8988T (cell line): ENCODE results near the gene TOM1L2.
"Not testable (repeated sequence)": the region's sequence is repeated elsewhere in the genome, so short reads cannot be mapped to it uniquely, and the experiment has no call there.

ENCODE experiments used
- DNase-seq: peaks from one replicate; pipeline ENCODE4 v3.0.0; 2011

Gene TOM1L2

DNA sequence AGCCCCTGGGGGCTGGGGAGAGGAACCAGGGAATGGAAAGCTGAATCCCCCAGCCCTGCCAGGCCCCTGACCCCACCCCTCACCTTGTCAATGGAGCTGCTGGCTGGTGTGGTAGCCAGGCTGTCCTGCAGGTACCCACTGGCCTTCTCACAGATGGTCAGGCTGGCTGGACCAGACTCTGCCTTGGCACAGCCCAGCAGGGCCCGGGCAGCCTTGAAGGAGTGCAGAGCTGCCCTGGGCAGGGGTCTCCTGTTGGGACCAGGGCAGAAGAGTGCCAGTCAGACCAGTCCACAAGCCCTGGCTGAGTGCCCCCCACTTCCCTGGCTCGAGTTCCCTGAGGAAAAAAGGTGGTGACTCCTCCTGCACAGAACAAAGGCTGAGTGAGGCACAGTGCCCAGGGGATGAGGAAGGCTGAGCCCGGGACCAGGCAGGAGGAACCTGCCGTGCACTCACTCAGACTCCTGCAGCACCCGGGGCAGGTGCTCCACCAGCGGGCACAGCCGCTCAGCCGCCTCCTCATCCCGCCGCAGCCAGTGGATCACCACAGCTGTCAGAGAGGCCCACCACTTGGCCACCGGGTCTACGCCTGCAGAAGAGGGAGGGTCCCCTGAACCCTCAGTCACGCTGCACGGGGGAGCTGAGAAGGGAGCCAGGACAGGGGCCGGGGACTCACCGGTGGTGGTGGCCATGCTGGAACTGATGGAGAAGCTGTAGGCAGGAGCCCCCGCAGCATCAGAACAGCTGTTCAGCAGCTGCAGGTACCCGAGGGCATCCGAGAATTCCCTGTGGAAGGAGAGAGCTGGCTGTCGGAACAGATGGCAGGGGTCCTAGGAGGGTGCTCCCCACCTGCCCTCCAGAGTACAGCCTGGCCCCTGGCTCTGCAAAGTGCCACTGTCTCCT, 157.8 kb downstream of the TOM1L2 start:
- no peak for DNase-seq

- no peak for DNase-seq
These were observed 158.5 kb downstream of the TOM1L2 start for GRCh38 chr17:17813725-17814095.

DNA sequence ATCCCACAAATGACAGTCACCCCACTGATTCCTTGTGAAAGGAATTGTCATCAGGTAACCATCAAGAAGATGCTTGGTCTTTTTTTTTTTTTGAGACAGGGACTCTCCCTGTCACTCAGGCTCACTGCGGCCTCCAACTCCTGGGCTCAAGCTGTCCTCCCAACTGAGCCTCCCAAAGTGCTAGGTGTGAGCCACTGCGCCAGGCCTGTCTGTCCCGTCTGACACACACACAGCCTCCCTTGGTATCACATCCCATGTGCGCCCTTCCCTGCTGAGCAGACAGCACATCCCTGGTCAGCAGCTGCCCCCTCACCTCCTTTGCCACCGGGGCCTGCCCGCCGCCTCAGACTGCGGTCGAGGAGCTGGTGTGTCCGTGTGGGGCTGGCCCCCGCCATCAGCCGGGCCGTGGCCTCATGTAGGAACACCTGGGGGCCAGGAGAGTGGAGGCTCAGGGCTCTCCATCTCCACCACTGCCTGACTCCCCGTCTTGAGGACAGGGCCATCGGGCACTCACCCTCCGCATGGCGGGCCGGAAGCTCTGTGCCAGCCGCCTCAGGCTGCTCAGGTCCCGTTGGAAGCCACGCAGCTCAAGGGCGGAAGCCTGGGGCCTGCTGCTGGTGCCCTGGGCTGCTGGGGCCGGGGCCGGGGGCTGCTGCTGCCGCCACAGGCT, 159.0 kb downstream of the TOM1L2 start:
- DNase-seq, result no peak

DNA sequence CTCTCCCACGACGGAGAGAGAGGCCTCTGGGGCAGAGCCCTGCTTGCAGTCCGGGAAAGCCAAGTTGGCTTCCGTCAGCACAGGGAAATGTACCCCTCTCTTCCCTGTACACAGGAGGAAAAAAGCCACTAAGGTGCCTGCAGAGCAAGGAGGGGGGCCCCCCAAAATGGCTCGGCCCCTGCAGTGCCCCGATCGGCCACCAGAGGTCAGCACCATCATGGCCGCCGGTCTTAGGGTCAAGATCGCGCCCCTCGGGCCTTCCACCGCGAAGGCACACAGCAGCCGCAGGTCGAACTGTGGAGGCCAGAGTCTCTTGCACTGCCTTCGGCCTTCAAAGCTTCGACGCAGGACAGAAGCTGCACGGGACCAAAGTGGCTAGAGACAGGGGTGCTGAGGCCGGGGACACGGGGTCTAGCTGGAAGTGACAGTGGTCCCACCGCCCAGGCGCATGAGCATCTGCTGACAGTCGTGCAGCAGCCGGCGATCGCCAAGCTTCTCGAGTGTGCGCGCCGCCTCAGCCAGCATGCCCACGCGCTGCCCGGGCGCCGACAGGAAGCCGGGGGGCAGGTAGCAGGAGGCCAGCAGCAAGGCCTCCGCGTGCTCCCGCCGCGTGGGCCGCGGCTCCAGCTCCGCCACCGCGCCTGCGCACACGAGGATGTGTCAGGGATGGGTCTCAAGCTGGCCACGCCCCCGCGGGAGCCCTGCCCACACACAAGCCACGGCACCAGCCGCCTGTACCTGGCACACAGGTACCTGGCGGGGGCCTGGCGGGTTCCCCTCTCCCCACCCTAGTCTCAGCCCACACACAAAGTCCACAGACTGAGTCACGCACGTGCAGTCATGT, 159.8 kb downstream of the TOM1L2 start:
- DNase-seq, result peak; percentile 98

DNA sequence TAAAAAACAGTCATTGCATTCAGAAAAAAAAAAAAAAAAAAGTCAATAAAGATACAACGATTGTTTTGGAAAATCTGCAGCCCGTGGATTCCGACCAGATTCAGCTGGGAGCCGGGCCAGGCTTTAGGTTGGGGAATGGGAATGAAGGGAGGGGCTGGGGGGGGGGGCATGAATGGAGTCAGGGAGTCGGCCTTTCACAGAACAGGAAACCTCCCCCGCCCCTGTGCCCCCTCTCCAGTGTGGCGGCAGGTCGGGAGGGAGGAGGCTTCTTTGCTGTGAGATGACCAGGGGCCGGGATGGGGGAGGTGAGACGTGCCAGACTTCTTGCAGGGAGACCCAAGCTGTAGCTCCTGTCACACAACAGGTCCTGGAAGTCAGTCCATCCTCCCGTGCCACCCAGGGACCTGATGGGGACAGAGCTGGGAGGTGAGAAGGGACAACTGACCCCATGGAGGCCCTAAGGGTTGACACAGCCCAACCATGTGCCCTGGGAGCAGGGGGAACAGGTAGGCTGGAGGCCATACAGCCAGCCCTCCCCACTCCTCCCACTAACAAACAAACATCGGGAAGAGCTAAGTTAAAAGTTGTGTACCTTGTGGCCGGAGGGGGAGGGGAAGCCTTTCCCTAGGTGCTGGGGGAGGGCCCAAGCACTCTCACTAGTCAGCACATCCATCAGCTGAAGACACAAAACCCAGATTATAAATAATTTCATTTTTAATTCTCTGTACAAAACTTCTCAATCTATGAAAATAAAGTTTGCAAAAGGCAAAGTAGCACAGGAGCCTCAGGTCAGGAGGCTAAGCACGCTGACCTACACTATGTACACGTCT, 160.6 kb downstream of the TOM1L2 start:
- peak; percentile 73 for DNase-seq

DNA sequence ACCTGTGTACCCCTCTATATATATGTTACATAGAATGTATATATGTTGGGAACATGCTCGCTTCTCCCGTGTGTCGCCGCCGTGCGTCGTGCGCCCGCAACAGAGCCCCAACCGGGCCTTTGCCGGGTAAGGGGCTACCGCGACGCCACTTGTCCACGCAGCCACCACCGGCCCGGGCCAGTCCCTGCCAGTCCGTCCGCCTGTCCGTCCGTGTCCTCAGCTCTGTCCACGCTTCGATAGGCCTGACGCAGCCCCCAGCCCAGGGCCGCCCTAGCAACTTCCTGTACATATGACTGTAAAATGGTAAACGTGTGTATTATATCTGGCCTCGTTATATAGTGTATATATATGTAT, 161.3 kb downstream of the TOM1L2 start:
- DNase-seq, result no peak

DNA sequence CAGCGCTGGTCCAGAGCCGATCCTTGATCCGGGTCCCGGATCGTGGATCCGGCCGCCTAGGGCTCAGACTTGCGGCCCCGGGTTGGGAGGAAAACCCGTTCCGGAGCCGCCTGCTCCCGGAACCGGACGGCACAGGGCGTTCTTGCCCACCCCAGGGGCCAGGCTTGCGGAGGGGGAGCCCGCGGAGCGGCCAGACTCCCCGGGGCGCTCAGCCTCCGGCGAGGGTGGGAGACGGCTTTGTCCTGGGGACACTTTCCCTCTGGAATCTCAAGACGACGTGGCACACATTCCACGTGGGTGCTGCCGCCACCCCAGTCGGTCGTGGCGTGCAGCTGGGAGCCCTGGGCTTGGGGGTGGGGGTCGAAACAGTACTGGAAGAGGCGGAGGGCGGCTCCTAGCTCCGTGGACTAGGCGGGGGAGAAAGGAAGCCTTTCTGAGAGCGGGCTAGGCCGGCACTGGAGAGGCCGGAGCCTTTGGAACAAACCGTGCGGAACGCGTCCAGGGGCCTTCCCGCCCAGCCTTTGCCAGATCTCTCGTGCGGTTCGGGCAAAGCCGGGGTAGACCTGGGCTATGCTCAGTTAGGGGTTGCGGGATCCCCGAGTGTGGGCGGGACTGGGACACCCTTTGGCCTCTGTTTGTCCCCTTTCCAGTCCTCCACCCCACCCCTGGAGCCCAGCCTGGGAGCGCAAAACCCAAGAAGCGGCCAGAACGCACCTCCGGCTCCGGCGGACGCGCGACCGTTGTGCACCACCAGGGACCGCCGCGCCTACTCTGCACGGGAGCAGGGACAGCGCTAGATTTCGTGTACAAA, 161.9 kb downstream of the TOM1L2 start:
- DNase-seq, result peak; percentile 80

DNA sequence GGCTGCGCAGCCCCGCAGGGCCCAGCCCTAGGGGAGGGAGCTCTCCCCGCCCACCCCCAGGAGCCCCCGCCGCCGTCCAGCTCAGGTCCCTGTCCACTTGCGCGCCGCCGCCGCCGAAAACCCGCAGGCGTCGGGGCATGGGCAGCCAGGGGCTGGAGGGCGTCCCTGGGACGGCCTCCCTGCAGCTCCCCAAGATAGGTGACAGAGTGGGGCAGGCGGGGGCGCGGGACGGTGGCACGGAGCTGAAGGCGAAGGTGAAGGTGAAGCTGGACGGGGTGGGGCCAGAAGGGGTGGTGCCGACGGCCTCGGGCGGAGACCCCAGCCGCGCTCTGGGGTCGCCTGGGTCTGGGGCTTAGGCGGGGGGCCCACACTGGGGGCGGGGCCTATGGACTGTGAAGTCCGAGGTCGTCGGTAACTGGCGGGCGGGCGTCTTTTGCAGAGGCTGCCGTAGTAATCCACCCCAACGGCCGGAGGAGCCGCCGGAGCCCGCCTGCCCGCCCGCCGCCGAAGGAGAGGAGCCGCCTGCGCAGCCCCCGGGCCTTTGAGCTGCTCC, 162.6 kb downstream of the TOM1L2 start:
- no peak for DNase-seq

GRCh38 chr17:17808706-17809432, 163.3 kb downstream of the TOM1L2 start:
- DNase-seq, result no peak

DNA sequence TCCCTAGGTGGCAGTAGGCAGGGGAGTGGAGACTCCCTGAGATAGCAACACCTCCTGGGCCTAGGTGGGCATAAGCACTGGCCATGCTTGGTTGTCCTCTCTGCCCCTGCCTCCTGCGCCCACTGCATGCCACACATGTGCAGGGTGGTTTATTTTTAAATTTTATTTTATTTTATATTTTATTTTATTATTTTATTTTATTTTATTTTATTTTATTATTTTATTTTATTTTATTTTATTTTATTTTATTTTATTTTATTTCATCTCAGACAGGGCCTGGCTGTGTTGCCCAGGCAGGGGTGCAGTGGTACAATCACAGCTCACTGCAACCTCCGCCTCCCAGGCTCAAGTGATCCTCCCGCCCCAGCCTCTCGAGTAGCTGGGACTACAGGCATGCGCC, 164.0 kb downstream of the TOM1L2 start:
- DNase-seq, result not testable (repeated sequence)

DNA sequence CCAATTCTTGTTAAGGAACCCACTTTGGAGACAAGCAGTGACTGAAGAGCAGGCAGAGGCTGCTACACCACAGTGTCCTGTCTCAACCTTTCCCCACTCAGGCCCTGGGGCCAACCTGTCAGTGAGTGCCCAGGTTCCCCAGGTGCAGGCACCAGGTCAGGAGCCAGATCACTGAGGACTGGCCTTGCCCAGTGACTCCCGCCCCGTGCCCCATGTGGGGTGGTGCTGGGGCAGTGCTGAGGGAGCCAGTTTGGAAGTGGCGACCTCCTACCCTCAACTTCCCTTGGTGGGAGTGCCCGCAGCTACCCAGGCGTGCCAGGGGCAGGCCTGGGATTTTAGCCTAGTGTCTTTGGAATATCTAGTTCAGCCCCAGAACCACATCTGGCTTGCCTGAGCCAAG, 164.8 kb downstream of the TOM1L2 start:
- no peak for DNase-seq

GRCh38 chr17:17806611-17807274, 165.5 kb downstream of the TOM1L2 start:
- DNase-seq, result no peak

DNA sequence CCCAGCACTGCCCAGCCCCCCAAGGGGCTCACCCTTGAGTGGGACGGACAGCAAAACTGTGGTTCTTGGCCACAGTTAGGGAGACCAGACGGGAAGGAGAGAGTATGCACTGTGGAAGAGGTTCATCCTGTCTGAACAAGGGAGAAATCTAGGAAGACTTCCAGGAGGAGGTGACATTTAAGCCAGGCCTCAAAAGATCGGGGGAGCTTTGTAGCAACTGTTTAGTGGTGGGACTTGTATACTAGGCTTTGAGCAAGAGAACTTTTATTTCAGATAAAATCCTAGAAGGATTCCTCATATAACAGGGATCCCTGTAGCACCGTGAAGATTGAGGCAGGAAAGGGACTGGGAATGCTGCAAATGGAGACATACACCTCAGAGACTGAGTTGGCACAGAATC, 166.2 kb downstream of the TOM1L2 start:
- no peak for DNase-seq

DNA sequence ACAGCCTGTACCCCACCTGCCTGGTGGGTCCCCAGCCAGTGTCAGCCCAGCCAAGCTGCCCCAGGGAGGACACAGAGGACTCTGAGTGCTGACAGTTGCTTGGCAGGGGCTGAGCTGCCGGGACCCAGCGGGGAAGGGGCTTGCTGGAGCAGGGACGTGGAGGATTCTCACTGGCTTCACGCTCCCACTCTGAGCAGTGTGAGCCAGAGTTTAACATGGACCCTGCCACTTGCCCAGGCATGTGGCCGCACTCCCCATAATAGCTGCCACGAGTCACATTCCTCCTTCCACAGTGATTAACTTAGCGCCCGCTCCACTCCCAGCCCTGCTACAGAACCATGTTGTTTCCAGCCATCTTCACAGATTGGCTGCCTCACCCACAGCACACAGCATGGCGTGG, 166.6 kb downstream of the TOM1L2 start:
- DNase-seq, result no peak

GRCh38 chr17:17804007-17804406, 168.2 kb downstream of the TOM1L2 start:
- DNase-seq, result no peak

- DNase-seq, result no peak
These were observed 170.3 kb downstream of the TOM1L2 start for GRCh38 chr17:17801800-17802481.

- DNase-seq, result no peak
These were observed 171.6 kb downstream of the TOM1L2 start for GRCh38 chr17:17800504-17801021.

GRCh38 chr17:17798573-17799255, 173.5 kb downstream of the TOM1L2 start:
- DNase-seq, result no peak
